HG02973 (cell line): ENCODE measurements around the gene ZNF302.
"Not testable (repeated sequence)": the region's sequence is repeated elsewhere in the genome, so short reads cannot be mapped to it uniquely, and the experiment has no call there.

Experiments
- ATAC-seq: cut with Tn5 transposase; IDR thresholded peaks from one replicate; pipeline ENCODE4 v1.9.1; 2021; ENCODE audit warnings: moderate library complexity; ENCODE audit not compliant: unreplicated experiment

Gene ZNF302

GRCh38 chr19:34677386-34678084, at the start of gene ZNF302:
ZNF302 (plus strand) TSS chr19:34677678; CDS start chr19:34678805, 1,127 bp downstream.
- peak; percentile 82 for ATAC-seq

GRCh38 chr19:34633802-34634201, 43.7 kb upstream of the ZNF302 start:
- ATAC-seq: no peak

DNA sequence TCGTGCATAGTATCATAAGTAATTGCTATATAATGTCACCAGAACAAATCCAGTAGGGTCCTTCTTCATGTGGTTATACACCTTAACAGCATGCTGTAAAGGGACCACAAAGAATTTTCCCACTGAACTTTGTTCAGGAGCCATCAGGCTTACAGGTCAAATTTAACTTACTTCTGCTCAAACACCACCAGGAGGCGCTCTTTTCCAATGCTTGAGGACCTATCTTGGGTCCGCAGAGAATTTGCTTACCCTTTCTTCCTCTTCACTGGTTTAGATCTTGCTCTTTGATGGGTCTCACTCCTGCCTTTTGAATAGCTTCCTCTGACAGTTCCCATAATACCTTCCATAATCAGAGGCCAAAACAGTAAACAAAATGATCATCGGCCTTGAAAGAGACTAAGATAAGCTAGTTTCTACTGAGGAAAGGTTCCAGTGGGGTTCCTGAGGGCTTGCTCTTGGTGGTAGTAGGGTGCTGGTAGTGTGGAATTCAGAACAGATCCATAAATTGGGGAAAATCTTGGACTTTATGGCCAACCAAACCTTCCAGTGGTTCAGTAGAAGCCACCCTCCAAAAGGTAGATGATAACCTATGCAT, 37.9 kb upstream of the ZNF302 start:
- ATAC-seq: no peak

GRCh38 chr19:34642241-34642640, 35.2 kb upstream of the ZNF302 start:
- no peak for ATAC-seq

DNA sequence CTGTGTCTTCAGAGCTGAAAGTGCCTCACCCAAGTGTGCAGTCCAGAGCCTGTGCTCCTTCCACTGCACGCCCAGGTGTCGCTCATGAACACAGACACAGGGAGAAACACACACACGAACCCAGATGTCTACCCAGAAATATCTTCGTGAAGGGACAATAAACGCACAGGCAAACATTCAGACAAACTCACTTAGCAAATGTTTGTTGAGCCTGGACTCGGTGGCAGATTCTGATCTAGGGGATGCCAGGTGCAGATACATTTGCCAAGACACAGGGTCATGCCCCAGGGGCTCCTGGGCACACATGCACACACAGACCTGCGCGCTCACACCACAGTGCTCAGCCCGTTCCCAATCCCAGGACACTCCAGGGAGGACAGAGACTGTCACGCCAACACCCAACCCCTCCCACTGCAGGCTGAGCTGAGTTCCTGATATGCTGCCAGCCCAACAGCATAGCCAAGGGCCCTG, 32.5 kb upstream of the ZNF302 start:
- ATAC-seq: no peak

GRCh38 chr19:34645551-34645950, 31.9 kb upstream of the ZNF302 start:
- no peak for ATAC-seq

GRCh38 chr19:34649886-34650543, 27.5 kb upstream of the ZNF302 start:
- ATAC-seq: no peak

GRCh38 chr19:34651747-34652146, 25.7 kb upstream of the ZNF302 start:
- ATAC-seq: no peak

DNA sequence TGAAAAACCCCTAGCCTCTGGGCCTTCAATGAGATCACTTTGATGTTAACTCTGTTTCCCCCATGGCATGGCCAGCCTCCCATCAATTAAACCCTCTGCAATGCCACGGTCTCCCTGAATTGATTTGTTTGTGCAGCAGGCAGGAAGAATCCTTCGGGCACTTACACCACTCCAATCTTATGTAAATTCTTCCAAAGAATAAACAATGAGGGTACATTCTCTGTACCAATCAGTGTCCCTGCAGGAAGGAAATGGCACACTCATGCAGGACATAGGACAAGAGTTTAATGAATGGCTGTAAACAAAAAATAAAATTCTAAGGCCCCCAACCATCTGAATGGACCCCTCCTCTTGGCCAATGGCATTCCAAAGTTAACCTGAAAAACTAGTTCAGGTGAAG, 22.7 kb upstream of the ZNF302 start:
- ATAC-seq: no peak

DNA sequence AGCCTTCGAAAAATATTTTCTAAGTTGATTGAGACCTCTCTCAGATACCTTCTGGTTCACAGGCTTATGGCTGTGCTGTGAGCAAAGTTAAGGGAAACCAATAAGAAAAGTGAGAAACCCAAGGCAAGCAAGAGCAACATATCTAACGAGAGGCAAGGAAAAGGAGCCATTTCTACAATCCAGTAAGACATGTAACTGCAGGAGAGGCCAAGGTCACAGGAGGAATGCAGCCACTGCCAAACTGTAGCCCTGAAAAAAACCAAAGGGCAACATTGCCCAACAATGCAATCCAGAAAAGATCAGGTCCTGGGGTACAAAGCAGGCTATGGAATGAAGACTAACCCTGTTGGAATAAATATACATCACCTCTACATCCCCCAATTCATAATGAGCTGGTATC, 21.8 kb upstream of the ZNF302 start:
- no peak for ATAC-seq

- ATAC-seq: no peak
Measured at GRCh38 chr19:34661357-34661756, 16.1 kb upstream of the ZNF302 start.

GRCh38 chr19:34662919-34663318, 14.6 kb upstream of the ZNF302 start:
- no peak for ATAC-seq

- ATAC-seq: no peak
Measured at GRCh38 chr19:34664168-34664567, 13.3 kb upstream of the ZNF302 start.

DNA sequence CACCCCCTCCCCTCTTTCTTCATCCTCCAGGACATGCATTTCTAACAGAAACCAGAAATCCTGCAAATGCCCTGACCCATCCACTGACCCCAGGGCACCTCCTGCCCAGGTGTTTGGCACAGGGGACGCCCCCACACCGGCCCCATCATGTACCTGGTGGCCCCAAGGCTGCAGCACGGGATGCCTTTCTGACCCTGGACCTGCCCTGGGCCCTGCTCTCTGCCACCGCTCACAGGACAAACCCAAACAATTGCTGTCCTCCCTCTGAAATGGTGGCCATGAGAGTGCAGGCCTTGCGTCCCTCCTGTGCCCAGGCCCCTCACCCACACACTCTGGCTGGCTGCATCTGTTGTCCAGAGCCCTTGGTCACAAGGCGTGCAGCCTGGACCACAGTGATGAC, 12.6 kb upstream of the ZNF302 start:
- ATAC-seq: no peak

DNA sequence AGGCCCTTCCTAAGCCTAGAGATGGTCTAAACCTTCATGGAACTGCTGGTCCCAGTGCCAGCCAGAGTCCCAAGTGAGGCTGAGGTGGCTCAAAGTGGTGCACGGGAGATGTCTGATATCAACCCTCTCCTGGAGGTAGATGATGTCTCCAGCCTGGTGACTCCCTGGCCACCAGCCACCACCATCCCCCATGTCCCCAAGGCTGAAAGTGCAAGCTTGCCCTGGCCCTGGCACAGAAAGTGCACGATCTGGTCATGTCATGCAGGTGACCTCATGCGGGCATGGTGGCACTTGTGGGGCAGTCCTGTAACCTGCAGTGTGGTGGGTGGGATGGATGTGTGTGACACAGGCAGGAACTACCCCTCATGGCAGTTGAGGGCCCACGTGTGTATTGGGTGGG, 12.2 kb upstream of the ZNF302 start:
- ATAC-seq: not testable (repeated sequence)

DNA sequence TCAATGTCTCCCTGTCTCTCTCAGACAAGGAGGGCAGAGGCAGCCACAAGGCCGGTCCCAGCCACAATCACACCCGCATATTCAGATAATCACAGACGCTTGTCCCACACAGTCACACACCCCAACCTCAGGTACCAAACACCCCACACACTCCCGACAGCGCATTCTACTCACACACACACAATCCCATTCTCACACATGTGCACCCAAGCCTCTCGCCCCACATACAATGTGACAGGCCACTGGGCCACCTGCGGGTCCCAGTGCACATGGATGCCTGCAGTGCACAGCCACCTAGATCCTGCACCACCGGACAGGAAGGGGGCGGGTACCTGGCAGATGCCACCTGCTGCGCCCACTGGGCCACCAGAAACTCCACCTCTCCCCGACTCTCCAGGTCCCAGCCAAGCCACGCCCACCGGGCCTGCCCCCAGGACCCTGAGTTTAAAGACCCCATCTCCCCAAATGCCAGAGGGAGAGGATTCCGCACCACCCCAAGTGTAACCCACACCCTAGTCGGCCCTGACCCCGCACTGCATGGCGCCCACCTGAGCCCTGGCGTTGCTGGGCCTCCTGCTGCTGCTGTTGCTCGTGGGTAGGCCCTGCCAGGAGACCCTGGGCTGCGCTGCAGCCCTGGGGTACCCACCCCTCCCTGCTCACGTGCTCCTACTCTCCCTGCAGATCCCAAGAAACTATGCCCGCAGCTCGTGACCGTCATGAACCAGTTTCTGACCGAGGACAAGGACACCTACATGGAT, 11.1 kb upstream of the ZNF302 start:
- no peak for ATAC-seq

GRCh38 chr19:34666958-34667265, 10.6 kb upstream of the ZNF302 start:
- no peak for ATAC-seq

- no peak for ATAC-seq
Measured at GRCh38 chr19:34667349-34668076, 10.0 kb upstream of the ZNF302 start.

DNA sequence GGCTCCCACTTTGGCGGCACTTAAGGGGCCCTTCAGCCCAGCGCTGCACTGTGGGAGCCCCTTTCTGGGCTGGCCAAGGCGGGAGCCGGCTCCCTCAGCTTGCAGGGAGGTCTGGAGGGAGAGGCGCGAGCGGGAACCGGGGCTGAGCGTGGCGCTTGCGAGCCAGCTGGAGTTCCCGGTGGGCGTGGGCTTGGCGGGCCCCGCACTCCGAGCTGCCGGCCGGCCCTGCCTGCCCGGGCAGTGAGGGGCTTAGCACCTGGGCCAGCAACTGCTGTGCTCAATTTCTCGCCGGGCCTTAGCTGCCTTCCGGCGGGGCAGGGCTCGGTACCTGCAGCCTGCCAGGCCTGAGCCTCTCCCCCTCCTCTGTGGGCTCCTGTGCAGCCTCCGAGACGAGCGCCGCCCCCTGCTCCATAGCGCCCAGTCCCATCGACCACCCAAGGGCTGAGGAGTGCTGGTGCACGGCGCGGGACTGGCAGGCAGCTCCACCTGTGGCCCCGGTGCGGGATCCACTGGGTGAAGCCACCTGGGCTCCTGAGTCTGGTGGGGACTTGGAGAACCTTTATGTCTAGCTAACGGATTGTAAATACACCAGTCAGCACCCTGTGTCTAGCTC, 9.3 kb upstream of the ZNF302 start:
- not testable (repeated sequence) for ATAC-seq

- not testable (repeated sequence) for ATAC-seq
Measured at GRCh38 chr19:34668690-34669089, 8.8 kb upstream of the ZNF302 start.
